HFFc6 (cell line): Measurements from ENCODE around the gene SKI. TPM values are rescaled to one million over a fixed set of nuclear protein-coding genes. Genes with fewer than 3 reads are reported as not detected.

Experiments used
- DNase-seq: peaks from one replicate; pipeline ENCODE4 v3.0.0-alpha.2; 2018
- H3K27ac Mint-ChIP-seq: 2 replicates; pipeline ENCODE4 v1.8.0; 2020; ENCODE audit warnings: mild to moderate bottlenecking, mixed read lengths
- H3K27me3 Mint-ChIP-seq: 2 replicates; pipeline ENCODE4 v1.8.0; 2021; ENCODE audit warnings: mild to moderate bottlenecking, moderate library complexity, mixed read lengths; ENCODE audit not compliant: insufficient read depth
- H3K36me3 Mint-ChIP-seq: 2 replicates; pipeline ENCODE4 v1.8.0; 2021; ENCODE audit warnings: low read depth, mixed read lengths
- H3K4me1 Mint-ChIP-seq: 2 replicates; pipeline ENCODE4 v1.8.0; 2020; ENCODE audit warnings: low read depth, mixed read lengths
- H3K4me3 Mint-ChIP-seq: 2 replicates; pipeline ENCODE4 v1.8.0; 2020; ENCODE audit warnings: mild to moderate bottlenecking, moderate library complexity, mixed read lengths
- H3K9me3 Mint-ChIP-seq: 2 replicates; pipeline ENCODE4 v1.8.0; 2020; ENCODE audit warnings: mild to moderate bottlenecking, mixed read lengths
- CTCF ChIP-seq: fragments of 200-600 bp; sonication (generic); IDR thresholded peaks from 2 replicates; pipeline ENCODE4 v1.5.0; 2021; ENCODE audit warnings: antibody characterized with exemption, mild to moderate bottlenecking
- total RNA-seq, 6 experiments: library from RNA; stranded (reverse); fragmentation: NEBNext Ultra II Directional; extraction: Animal tissue kit (Norgen Biotek cat#: 25700); gene quantifications; 2 replicates in 1 of 6; 3 replicates in 5 of 6; pipeline ENCODE4 v1.2.3, GENCODE V29; 2021

The SKI gene
- total RNA-seq, 6 experiments from 2014 or later = 63.7 to 76.6 (median 66.1) TPM

DNA sequence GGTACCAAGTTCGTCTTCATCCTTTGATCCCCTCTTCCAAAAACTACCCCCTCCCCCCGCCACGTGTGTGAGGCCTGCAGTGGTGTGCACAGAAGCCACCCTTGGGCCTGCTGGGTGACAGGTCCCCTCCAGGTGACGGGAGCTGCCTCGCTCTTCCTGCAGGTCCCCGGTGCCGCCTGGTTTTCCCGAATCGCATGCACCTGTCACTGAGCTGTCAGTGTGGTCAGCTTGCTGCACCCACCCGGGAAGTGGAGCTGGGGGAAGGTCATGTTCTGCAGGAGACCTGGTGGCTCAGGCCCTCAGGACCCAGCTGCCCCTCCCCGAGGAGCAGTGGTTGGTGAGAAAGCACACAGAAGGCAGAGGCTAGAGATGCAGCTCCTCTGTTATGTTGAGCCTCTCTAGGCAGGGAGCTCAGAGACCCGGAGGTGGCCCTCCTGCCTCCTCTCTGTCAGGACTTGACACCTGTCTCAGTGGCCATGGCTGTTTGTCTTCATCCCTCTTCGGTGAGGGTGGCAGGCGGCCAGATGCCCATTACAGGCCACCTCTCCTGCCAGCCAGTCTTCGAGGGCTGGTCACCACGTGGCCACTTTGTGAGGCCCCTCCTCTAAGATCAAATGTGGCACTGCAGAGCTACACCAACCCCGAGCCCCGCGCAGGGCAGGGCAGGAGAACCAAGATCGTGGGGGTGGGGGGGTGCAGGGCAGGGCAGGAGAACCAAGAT, 60.9 kb downstream of the SKI start:
- DNase-seq = no peak
- H3K4me1 Mint-ChIP-seq = peaks cover 53% of the 10 kb centered on the region
- H3K9me3 Mint-ChIP-seq = no peaks in the 10 kb centered on the region
- H3K4me3 Mint-ChIP-seq = no peak overlapping the region
- no peaks in the 10 kb centered on the region for H3K36me3 Mint-ChIP-seq
- no peak overlapping the region for H3K27ac Mint-ChIP-seq
- H3K27me3 Mint-ChIP-seq = no peaks in the 10 kb centered on the region; the same call in 1 of the 2 replicates
- TF ChIP-seq CTCF = no peak

- Mint-ChIP-seq H3K4me1 (peaks cover 55% of the 10 kb centered on the region), H3K36me3 (no peaks in the 10 kb centered on the region), H3K4me3 (peak overlapping the region; percentile 85), H3K27ac (peak overlapping the region; percentile 96), H3K9me3 (no peaks in the 10 kb centered on the region), H3K27me3 (no peaks in the 10 kb centered on the region; the same call in 1 of the 2 replicates)
- TF ChIP-seq CTCF = no peak
- DNase-seq = no peak
Observed at GRCh38 chr1:2289607-2290006, 61.5 kb downstream of the SKI start.

DNA sequence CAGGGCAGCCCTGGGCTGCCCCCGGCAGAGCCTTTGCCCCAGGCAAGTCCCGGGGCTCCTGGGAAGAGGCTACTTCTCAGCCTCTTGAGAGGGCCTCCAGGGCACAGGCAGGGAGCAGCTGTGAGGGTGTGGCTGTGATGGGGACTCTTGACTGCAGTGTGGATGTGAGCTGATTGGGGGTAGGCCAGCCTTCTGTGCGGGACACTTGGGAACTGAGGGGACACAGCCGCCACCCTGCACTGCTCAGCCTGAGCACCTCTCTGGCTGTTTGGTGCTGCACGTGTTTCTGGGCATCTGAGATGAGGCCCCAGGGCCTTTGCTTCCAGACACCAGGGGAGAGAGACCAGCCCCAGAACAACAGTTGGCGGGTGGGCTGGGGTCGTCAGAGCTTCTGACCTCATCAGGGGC, 62.1 kb downstream of the SKI start:
- Mint-ChIP-seq H3K27ac (peak overlapping the region; percentile 96), H3K9me3 (no peaks in the 10 kb centered on the region), H3K4me3 (peak overlapping the region; percentile 85), H3K27me3 (no peaks in the 10 kb centered on the region; the same call in 1 of the 2 replicates), H3K36me3 (no peaks in the 10 kb centered on the region), H3K4me1 (peaks cover 55% of the 10 kb centered on the region)
- DNase-seq = no peak
- TF ChIP-seq CTCF = no peak

GRCh38 chr1:2290595-2291510, 62.7 kb downstream of the SKI start:
- H3K9me3 Mint-ChIP-seq = no peaks in the 10 kb centered on the region
- DNase-seq = peak; percentile 96
- H3K4me3 Mint-ChIP-seq = peak overlapping the region; percentile 85
- H3K27ac Mint-ChIP-seq = peak overlapping the region; percentile 96
- no peaks in the 10 kb centered on the region; the same call in 1 of the 2 replicates for H3K27me3 Mint-ChIP-seq
- TF ChIP-seq CTCF = no peak
- no peaks in the 10 kb centered on the region for H3K36me3 Mint-ChIP-seq
- peaks cover 55% of the 10 kb centered on the region for H3K4me1 Mint-ChIP-seq

- Mint-ChIP-seq H3K27ac (peak overlapping the region; percentile 96), H3K9me3 (no peaks in the 10 kb centered on the region), H3K27me3 (no peaks in the 10 kb centered on the region; the same call in 1 of the 2 replicates), H3K4me3 (peak overlapping the region; percentile 85; the same call in 1 of the 2 replicates), H3K36me3 (peaks cover 4% of the 10 kb centered on the region; the same call in 1 of the 2 replicates), H3K4me1 (peaks cover 51% of the 10 kb centered on the region)
- no peak for TF ChIP-seq CTCF
- DNase-seq = no peak
Observed at GRCh38 chr1:2291577-2291976, 63.5 kb downstream of the SKI start.
